Activated CD4-positive, alpha-beta memory T cell treated with anti-CD3 and anti-CD28 coated beads, Interleukin-2, amount 10 ng/mL, durations not matched to agents 7 days and 5 days (primary cell): ENCODE measurements around the gene RPL11. TPM values are rescaled to one million over a fixed set of nuclear protein-coding genes. Genes with fewer than 3 reads are reported as not detected.
"Not testable (repeated sequence)": the region's sequence is repeated elsewhere in the genome, so short reads cannot be mapped to it uniquely, and the experiment has no call there.

ENCODE experiments used
- CTCF ChIA-PET: fragments of 350-600 bp; sonication (Branson Sonifier 250); formaldehyde crosslinking; loops from one replicate; lab custom pipeline; 2021; ENCODE audit warnings: antibody characterized with exemption, inconsistent platforms; lab: Charles Lee
- POLR2A ChIA-PET: fragments of 350-600 bp; sonication (Branson Sonifier 250); formaldehyde crosslinking; loops from one replicate; lab custom pipeline; 2021; ENCODE audit warnings: antibody characterized with exemption; lab: Charles Lee
- DNase-seq: peaks from one replicate; pipeline ENCODE4 v3.0.0-alpha.2; 2020
- H3K27ac Mint-ChIP-seq: one replicate; pipeline ENCODE4 v1.8.0; 2021; ENCODE audit warnings: mild to moderate bottlenecking, mixed read lengths
- H3K27me3 Mint-ChIP-seq: one replicate; pipeline ENCODE4 v1.8.0; 2021; ENCODE audit warnings: mixed read lengths
- H3K36me3 Mint-ChIP-seq: one replicate; pipeline ENCODE4 v1.8.0; 2021; ENCODE audit warnings: low read depth, mixed read lengths
- H3K4me1 Mint-ChIP-seq: one replicate; pipeline ENCODE4 v1.8.0; 2021; ENCODE audit warnings: mixed read lengths
- H3K4me3 Mint-ChIP-seq: one replicate; pipeline ENCODE4 v1.8.0; 2021; ENCODE audit warnings: mild to moderate bottlenecking, mixed read lengths
- H3K9me3 Mint-ChIP-seq: one replicate; pipeline ENCODE4 v1.8.0; 2021; ENCODE audit warnings: mixed read lengths
- total RNA-seq, 2 experiments: library from RNA; stranded (reverse); gene quantifications; one replicate each; pipeline ENCODE4 v1.2.3, GENCODE V29; 2021

Gene RPL11
- total RNA-seq, 2 experiments from 2014 or later: 1,074 to 1,084 TPM

DNA sequence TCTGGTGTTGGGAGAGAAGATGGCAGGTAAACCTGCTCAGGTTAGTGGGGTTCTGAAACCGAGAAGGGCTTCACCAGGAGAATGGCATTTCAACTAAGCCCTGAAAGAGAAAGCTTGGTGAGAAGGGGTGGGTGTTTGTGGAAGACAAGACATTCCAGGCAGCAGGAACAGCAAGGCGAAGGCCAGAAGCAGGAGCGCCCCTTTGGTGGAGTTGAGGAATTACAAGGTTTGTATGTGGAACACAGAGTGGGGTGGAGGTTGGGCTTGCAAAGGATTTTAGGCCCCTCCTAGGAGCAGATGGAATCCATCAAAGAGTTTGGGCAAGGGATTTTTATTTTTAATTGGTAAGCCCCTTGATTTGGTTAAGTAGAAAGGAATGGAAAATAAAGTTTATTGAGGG, 26.9 kb downstream of the RPL11 start:
- H3K4me3 Mint-ChIP-seq: no peak overlapping the region

DNA sequence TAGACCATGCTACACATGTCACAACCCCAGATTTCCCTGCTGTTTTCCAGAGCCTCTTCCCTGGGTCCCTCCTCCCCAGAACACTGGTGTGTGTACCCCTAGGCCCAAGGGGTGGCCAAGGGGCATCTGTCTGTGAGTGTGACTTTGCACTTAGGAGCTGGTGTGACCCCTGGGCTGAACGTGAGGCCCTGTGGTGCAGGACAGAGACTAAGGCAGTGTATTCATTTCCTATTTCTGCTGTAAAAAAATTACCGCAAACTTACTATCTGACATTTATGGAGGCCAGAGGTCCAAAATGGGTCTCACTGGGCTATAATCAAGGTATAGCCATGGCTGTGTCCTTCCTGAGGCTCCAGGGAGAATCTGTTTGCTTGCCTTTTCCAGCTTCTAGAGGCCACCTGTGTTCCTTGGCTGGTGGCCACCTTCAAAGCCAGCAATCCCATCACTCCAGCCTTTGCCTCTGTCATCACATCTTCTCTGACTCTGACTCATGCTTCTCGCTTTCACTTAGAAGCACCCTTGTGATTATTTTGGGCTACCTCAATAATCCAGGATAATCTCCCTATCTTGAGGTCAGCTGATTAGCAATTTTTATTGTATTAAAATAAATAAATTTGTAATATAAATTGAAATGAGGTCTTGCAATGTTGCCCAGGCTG, 27.7 kb downstream of the RPL11 start:
- Mint-ChIP-seq H3K36me3 (no peaks in the 10 kb centered on the region), H3K27me3 (no peaks in the 10 kb centered on the region), H3K4me3 (no peak overlapping the region), H3K4me1 (peaks cover 18% of the 10 kb centered on the region), H3K9me3 (no peaks in the 10 kb centered on the region), H3K27ac (no peak overlapping the region)
- CTCF ChIA-PET: no interaction called here
- POLR2A ChIA-PET: no interaction called here
- DNase-seq: no peak

More for the DNA sequence above, 26.9 kb downstream of the RPL11 start:
- ChIA-PET CTCF (no interaction called here), POLR2A (no interaction called here)
- no peaks in the 10 kb centered on the region for H3K27me3 Mint-ChIP-seq
- H3K4me1 Mint-ChIP-seq: peaks cover 18% of the 10 kb centered on the region
- no peak overlapping the region for H3K27ac Mint-ChIP-seq
- DNase-seq: no peak
- H3K9me3 Mint-ChIP-seq: no peaks in the 10 kb centered on the region
- no peaks in the 10 kb centered on the region for H3K36me3 Mint-ChIP-seq

DNA sequence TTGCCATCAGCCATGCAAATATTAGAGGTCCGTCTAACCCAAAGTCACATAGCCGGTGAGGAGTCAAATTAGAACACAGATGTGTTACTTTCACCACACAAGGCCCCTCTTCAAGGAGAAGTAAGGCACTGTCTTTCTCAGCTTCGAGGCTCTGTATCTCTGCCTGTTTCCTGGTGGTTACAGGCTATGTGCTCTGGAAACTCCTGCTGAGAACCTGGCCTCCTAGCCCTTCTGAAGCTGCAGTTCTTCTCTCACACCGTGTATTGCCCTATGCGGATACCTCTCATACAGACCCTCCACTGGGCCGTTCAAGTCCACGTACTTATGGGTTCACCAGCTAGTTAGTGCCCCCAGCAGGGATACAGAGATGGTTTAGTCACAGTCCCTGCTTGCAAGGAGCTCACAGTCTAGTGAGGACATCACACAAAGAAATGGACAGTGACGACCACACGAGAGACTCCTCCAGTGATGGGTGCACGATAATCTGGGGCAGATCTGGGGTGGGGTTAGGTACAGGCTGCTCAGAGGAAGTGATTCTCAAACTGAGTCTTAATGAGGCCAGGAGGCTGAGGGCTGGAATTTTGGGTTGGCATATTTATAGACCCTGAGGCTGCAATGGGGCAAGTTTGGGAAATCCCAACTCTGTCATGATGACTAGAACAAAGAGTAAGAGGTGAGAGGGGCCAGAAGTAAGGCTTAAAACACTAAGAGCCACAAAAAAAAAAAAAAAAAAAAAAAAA, 28.8 kb downstream of the RPL11 start:
- Mint-ChIP-seq H3K36me3 (no peaks in the 10 kb centered on the region), H3K4me1 (peaks cover 18% of the 10 kb centered on the region), H3K9me3 (no peaks in the 10 kb centered on the region), H3K27ac (peak overlapping the region; percentile 61), H3K4me3 (no peak overlapping the region), H3K27me3 (no peaks in the 10 kb centered on the region)
- ChIA-PET POLR2A (no interaction called here), CTCF (interaction anchor here (1.2 to 1.3 kb wide), 2 partner anchors 25 to 29 kb away, joined by 4 read pairs; partner anchors contain the start of gene RPL11)
- peak; percentile 20 for DNase-seq

DNA sequence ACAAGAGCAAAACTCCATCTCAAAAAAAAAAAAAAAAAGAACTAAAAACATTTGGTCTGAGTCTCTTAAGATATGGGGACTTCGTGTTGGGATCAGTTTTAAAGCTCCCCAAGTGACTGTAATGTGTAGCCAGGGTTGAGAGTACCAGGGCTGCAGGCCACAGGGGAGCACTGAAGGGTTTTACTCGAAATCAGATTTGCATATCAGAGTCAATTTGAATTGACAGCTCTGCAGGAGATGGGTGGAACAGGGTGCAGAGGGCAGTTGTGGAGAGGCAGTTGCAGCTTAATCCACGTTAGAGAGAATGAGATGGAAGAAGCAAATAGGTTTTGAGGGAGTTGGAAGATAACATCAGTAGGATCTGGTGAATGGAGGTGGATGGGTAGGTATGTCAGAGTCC, 31.0 kb downstream of the RPL11 start:
- H3K27me3 Mint-ChIP-seq: no peaks in the 10 kb centered on the region
- H3K27ac Mint-ChIP-seq: no peak overlapping the region
- no peak overlapping the region for H3K4me3 Mint-ChIP-seq
- POLR2A ChIA-PET: interaction anchor here (0.8 kb wide), 1 partner anchor 21 kb away, joined by 3 read pairs; the partner anchor contains the start of gene ELOA
- no peaks in the 10 kb centered on the region for H3K36me3 Mint-ChIP-seq
- no peak for DNase-seq
- H3K4me1 Mint-ChIP-seq: peaks cover 18% of the 10 kb centered on the region
- H3K9me3 Mint-ChIP-seq: no peaks in the 10 kb centered on the region
- CTCF ChIA-PET: no interaction called here

- H3K4me1 Mint-ChIP-seq: peaks cover 5% of the 10 kb centered on the region
- no peak for DNase-seq
- H3K27ac Mint-ChIP-seq: no peak overlapping the region
- POLR2A ChIA-PET: interaction anchor here (1.6 kb wide), 1 partner anchor 10 kb away, joined by 3 read pairs; no protein-coding TSS in a partner anchor
- no peaks in the 10 kb centered on the region for H3K27me3 Mint-ChIP-seq
- no peak overlapping the region for H3K4me3 Mint-ChIP-seq
- no peaks in the 10 kb centered on the region for H3K36me3 Mint-ChIP-seq
- CTCF ChIA-PET: interaction anchor here (0.5 to 1.3 kb wide), 3 partner anchors 19 to 1723 kb away, joined by 3 to 5 read pairs (median 3); no protein-coding TSS in a partner anchor
- no peaks in the 10 kb centered on the region for H3K9me3 Mint-ChIP-seq
These were observed 35.1 kb downstream of the RPL11 start for GRCh38 chr1:23726686-23727085.

- no peak overlapping the region for H3K4me3 Mint-ChIP-seq
- H3K4me1 Mint-ChIP-seq: peaks cover 6% of the 10 kb centered on the region
- no peak overlapping the region for H3K27ac Mint-ChIP-seq
- no peaks in the 10 kb centered on the region for H3K27me3 Mint-ChIP-seq
- POLR2A ChIA-PET: interaction anchor here (1.6 kb wide), 1 partner anchor 11 kb away, joined by 3 read pairs; no protein-coding TSS in a partner anchor
- CTCF ChIA-PET: interaction anchor here (0.5 to 1.3 kb wide), 3 partner anchors 16 to 1724 kb away, joined by 3 read pairs; partner anchors contain the start of gene ELOA
- no peak for DNase-seq
- H3K9me3 Mint-ChIP-seq: no peaks in the 10 kb centered on the region
- H3K36me3 Mint-ChIP-seq: no peaks in the 10 kb centered on the region
These were observed 35.8 kb downstream of the RPL11 start for GRCh38 chr1:23727362-23727811.

- peaks cover 2% of the 10 kb centered on the region for H3K9me3 Mint-ChIP-seq
- H3K4me3 Mint-ChIP-seq: no peak overlapping the region
- no peaks in the 10 kb centered on the region for H3K36me3 Mint-ChIP-seq
- CTCF ChIA-PET: interaction anchor here (1.5 kb wide), 1 partner anchor 12 kb away, joined by 3 read pairs; no protein-coding TSS in a partner anchor
- POLR2A ChIA-PET: interaction anchor here (0.9 kb wide), 1 partner anchor 93 kb away, joined by 3 read pairs; the partner anchor contains the start of gene HMGCL
- DNase-seq: no peak
- no peak overlapping the region for H3K27ac Mint-ChIP-seq
- no peaks in the 10 kb centered on the region for H3K27me3 Mint-ChIP-seq
- peaks cover 16% of the 10 kb centered on the region for H3K4me1 Mint-ChIP-seq
These were observed 41.0 kb downstream of the RPL11 start for GRCh38 chr1:23732363-23733224.

DNA sequence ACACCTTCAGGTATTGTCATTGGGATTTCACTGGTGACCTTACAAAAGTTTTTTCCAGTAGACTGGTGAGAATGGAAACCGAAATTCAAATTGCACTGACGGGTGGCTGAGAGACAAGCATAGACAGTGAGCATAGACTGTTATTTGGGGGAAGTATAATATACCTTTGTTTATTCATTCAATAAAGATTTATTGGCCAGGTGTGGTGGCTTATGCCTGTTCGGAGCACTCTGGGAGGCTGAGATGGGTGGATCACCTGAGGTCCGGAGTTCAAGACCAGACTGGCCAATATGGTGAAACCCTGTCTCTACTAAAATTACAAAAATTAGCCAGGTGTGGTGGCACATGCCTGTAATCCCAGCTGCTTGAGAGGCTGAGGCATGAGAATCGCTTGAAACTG, 41.7 kb downstream of the RPL11 start:
- not testable (repeated sequence) for H3K27me3 Mint-ChIP-seq, DNase-seq, H3K36me3 Mint-ChIP-seq, H3K9me3 Mint-ChIP-seq, H3K27ac Mint-ChIP-seq, H3K4me3 Mint-ChIP-seq
- peaks cover 16% of the 10 kb centered on the region for H3K4me1 Mint-ChIP-seq
- CTCF ChIA-PET: interaction anchor here (1.2 to 1.6 kb wide), 2 partner anchors 12 to 15 kb away, joined by 3 to 4 read pairs; no protein-coding TSS in a partner anchor
- POLR2A ChIA-PET: interaction anchor here (1.0 to 2.3 kb wide), 2 partner anchors 11 to 42 kb away, joined by 4 to 10 read pairs; partner anchors contain the start of genes ELOA and RPL11

DNA sequence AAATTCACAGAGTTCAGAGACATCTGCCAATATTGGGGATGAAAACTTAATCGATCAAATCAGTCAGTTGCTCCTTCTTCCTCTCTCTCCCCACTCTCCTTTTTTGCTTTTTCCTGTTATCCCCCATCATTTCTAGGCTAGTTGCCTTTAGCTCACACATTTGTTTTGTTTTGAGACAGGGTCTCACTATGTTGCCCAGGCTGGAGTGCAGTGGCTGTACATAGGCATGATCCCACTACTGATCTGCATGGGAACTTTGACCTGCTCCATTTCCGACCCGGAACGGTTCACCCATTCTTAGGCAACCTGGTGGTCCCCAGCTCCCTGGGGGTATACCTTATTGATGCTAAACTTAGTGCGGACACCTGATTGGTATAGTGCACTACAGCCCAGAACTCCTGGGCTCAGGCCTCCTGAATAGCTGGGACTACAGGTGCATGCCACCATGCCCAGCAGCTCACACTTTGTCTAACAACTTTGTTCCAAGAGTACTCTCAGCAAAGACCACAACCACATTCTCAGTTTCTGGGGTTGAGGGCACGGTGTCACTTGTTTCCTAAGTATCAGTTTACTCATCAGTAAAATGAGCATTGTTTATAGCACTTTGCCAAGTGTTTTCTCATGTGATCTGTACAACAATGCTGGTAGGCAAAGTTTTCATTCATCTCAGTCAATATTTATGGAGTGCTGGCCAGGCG, 45.0 kb downstream of the RPL11 start:
- CTCF ChIA-PET: interaction anchor here (0.8 to 1.5 kb wide), 3 partner anchors 9 to 79 kb away, joined by 3 to 4 read pairs (median 3); partner anchors contain the start of gene RPL11
- POLR2A ChIA-PET: interaction anchor here (1.8 kb wide), 1 partner anchor 45 kb away, joined by 4 read pairs; the partner anchor contains the start of gene RPL11
- Mint-ChIP-seq H3K4me1 (peaks cover 11% of the 10 kb centered on the region), H3K4me3 (no peak overlapping the region), H3K9me3 (peaks cover 2% of the 10 kb centered on the region), H3K27me3 (no peaks in the 10 kb centered on the region), H3K27ac (no peak overlapping the region), H3K36me3 (no peaks in the 10 kb centered on the region)
- peak; percentile 25 for DNase-seq

- H3K4me1 Mint-ChIP-seq: peaks cover 31% of the 10 kb centered on the region
- no peaks in the 10 kb centered on the region for H3K27me3 Mint-ChIP-seq
- ChIA-PET CTCF (interaction anchor here (1.3 kb wide), 1 partner anchor 104 kb away, joined by 3 read pairs; no protein-coding TSS in a partner anchor), POLR2A (interaction anchor here (1.1 kb wide), 1 partner anchor 50 kb away, joined by 4 read pairs; the partner anchor contains the start of gene RPL11)
- H3K27ac Mint-ChIP-seq: no peak overlapping the region
- no peaks in the 10 kb centered on the region for H3K9me3 Mint-ChIP-seq
- DNase-seq: no peak
- peaks cover 9% of the 10 kb centered on the region for H3K36me3 Mint-ChIP-seq
- H3K4me3 Mint-ChIP-seq: peak overlapping the region; percentile 86
These were observed 50.0 kb downstream of the RPL11 start for GRCh38 chr1:23741609-23742008.

DNA sequence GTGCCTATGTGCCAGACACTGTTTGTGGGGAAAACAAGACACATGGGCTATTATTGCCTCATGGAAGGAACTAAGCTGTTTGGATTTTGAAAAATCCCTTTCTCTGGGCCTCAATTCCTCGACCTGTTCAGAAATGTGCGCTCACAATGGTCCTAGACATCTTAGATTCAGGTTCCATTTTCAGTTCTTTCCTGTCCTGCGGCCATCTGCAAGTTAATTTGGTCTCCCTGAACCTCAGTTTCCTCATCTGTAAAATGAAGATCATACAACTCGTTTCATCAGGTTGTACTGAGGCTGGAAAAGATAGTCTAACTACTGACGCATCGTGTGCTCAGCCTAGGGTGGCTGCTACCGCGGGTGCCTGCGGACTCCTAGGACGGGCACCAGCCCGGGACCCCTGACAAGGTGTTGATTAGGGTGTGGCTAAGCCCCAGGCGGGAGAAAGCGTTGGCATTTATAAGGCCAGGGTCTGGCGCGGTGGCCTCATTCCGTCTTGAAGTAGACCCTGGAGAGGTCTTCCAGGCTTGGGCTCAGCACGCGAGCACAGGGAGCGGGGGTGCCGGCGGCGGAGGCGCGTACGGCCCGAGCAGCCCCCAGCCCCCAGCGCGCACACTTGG, 51.2 kb downstream of the RPL11 start:
- no peak for DNase-seq
- peaks cover 38% of the 10 kb centered on the region for H3K4me1 Mint-ChIP-seq

More for the DNA sequence above, 51.2 kb downstream of the RPL11 start:
- Mint-ChIP-seq H3K36me3 (peaks cover 15% of the 10 kb centered on the region), H3K9me3 (no peaks in the 10 kb centered on the region), H3K27ac (peak overlapping the region; percentile 82), H3K27me3 (no peaks in the 10 kb centered on the region), H3K4me3 (peak overlapping the region; percentile 86)
- POLR2A ChIA-PET: interaction anchor here (0.9 to 6.5 kb wide), 13 partner anchors 8 to 217 kb away, joined by 3 to 62 read pairs (median 7); partner anchors contain the start of genes E2F2, GALE, LYPLA2 and PITHD1
- CTCF ChIA-PET: interaction anchor here (0.9 to 1.7 kb wide), 2 partner anchors 51 to 214 kb away, joined by 4 to 13 read pairs; partner anchors contain the start of gene RPL11
